ENCODE data around the gene CPT1B. TPM values are rescaled to one million over a fixed set of nuclear protein-coding genes. Genes with fewer than 3 reads are reported as not detected.
A peak's percentile ranks its signal among the peaks of the same experiment; 100 is the strongest.

The CPT1B gene
- total RNA-seq, 1 donor from 2014 or later = 89.0 TPM

GRCh38 chr22:50602338-50602700, 24.1 kb upstream of the CPT1B start:
- Mint-ChIP-seq H3K27me3 (ENCODE audit: unreplicated experiment) (peaks cover 21% of the 10 kb centered on the region), H3K9me3 (ENCODE audit: unreplicated experiment) (no peaks in the 10 kb centered on the region), H3K27ac (ENCODE audit: unreplicated experiment) (no peak overlapping the region), H3K4me3 (ENCODE audit: unreplicated experiment) (peak overlapping the region; percentile 17), H3K36me3 (ENCODE audit: low read depth, unreplicated experiment) (peaks cover 3% of the 10 kb centered on the region), H3K4me1 (ENCODE audit: unreplicated experiment) (peaks cover 11% of the 10 kb centered on the region)
- no peak for TF ChIP-seq CTCF (IDR thresholded peaks at IDR 0.05; ENCODE audit: unreplicated experiment)
- DNase-seq (ENCODE audit: low spot score) = no peak

GRCh38 chr22:50601669-50602337, 23.6 kb upstream of the CPT1B start:
- peaks cover 19% of the 10 kb centered on the region for H3K27me3 Mint-ChIP-seq (ENCODE audit: unreplicated experiment)
- H3K4me3 Mint-ChIP-seq (ENCODE audit: unreplicated experiment) = peak overlapping the region; percentile 62
- no peak for DNase-seq (ENCODE audit: low spot score)
- H3K27ac Mint-ChIP-seq (ENCODE audit: unreplicated experiment) = no peak overlapping the region
- H3K9me3 Mint-ChIP-seq (ENCODE audit: unreplicated experiment) = no peaks in the 10 kb centered on the region
- H3K36me3 Mint-ChIP-seq (ENCODE audit: low read depth, unreplicated experiment) = peaks cover 4% of the 10 kb centered on the region
- H3K4me1 Mint-ChIP-seq (ENCODE audit: unreplicated experiment) = peaks cover 11% of the 10 kb centered on the region
- TF ChIP-seq CTCF (IDR thresholded peaks at IDR 0.05; ENCODE audit: unreplicated experiment) = no peak

- Mint-ChIP-seq H3K4me1 (ENCODE audit: unreplicated experiment) (peaks cover 11% of the 10 kb centered on the region), H3K4me3 (ENCODE audit: unreplicated experiment) (no peak overlapping the region), H3K9me3 (ENCODE audit: unreplicated experiment) (no peaks in the 10 kb centered on the region), H3K36me3 (ENCODE audit: low read depth, unreplicated experiment) (peaks cover 7% of the 10 kb centered on the region), H3K27me3 (ENCODE audit: unreplicated experiment) (peaks cover 19% of the 10 kb centered on the region), H3K27ac (ENCODE audit: unreplicated experiment) (no peak overlapping the region)
- no peak for TF ChIP-seq CTCF (IDR thresholded peaks at IDR 0.05; ENCODE audit: unreplicated experiment)
- DNase-seq (ENCODE audit: low spot score) = no peak
Observed at GRCh38 chr22:50600967-50601668, 22.9 kb upstream of the CPT1B start.

GRCh38 chr22:50600538-50600937, 22.3 kb upstream of the CPT1B start, which contains the start of gene MAPK8IP2:
MAPK8IP2 (plus strand) TSS chr22:50600793; CDS start chr22:50600819, 26 bp downstream.
- H3K27me3 Mint-ChIP-seq (ENCODE audit: unreplicated experiment) = peaks cover 19% of the 10 kb centered on the region
- H3K27ac Mint-ChIP-seq (ENCODE audit: unreplicated experiment) = peak within 1 kb of the TSS; percentile 16
- no peak for TF ChIP-seq CTCF (IDR thresholded peaks at IDR 0.05; ENCODE audit: unreplicated experiment)
- no peak for DNase-seq (ENCODE audit: low spot score)
- peaks cover 7% of the 10 kb centered on the region for H3K36me3 Mint-ChIP-seq (ENCODE audit: low read depth, unreplicated experiment)
- H3K4me3 Mint-ChIP-seq (ENCODE audit: unreplicated experiment) = peak within 1 kb of the TSS; percentile 77
- H3K4me1 Mint-ChIP-seq (ENCODE audit: unreplicated experiment) = peaks cover 11% of the 10 kb centered on the region
- H3K9me3 Mint-ChIP-seq (ENCODE audit: unreplicated experiment) = no peaks in the 10 kb centered on the region
